ENCODE measurements around the gene HPN. TPM values are rescaled to one million over a fixed set of nuclear protein-coding genes. Genes with fewer than 3 reads are reported as not detected.

The HPN gene
- total RNA-seq, 1 donor from 2014 or later: 2.0 TPM

Other genes with a start within 250 kb of the HPN start
- 0.87 and 1.2 TPM in 2 replicates for gene ZNF30, start 114.8 kb upstream of the HPN start, total RNA-seq
- gene ZNF792, start 77.5 kb upstream of the HPN start, total RNA-seq: 3.3 and 4.1 TPM in 2 replicates
- gene GRAMD1A, start 41.4 kb upstream of the HPN start, total RNA-seq: 55.0 and 67.7 TPM in 2 replicates
- 1.3 and 1.5 TPM in 2 replicates for gene SCN1B, start 11.3 kb upstream of the HPN start, total RNA-seq
- 1.0 TPM in 1 of 2 replicates, not detected in the other for gene FXYD3, start 74.1 kb downstream of the HPN start, total RNA-seq
- not detected in 2 replicates for gene LGI4, start 93.3 kb downstream of the HPN start, total RNA-seq
- not detected in 2 replicates for gene FXYD1, start 97.1 kb downstream of the HPN start, total RNA-seq
- not detected in 2 replicates for gene FXYD7, start 101.5 kb downstream of the HPN start, total RNA-seq
- gene FXYD5, start 113.0 kb downstream of the HPN start, total RNA-seq: 107 and 167 TPM in 2 replicates
- not detected in 2 replicates for gene FAM187B, start 187.0 kb downstream of the HPN start, total RNA-seq
- gene LSR, start 207.3 kb downstream of the HPN start, total RNA-seq: 97.1 and 106 TPM in 2 replicates
- gene USF2, start 227.2 kb downstream of the HPN start, total RNA-seq: 62.9 and 67.6 TPM in 2 replicates
- not detected in 2 replicates for gene HAMP, start 240.8 kb downstream of the HPN start, total RNA-seq

Data from epithelial cell of proximal tubule (primary cell).